Fibroblast of peridontal ligament (primary cell): ENCODE results near the gene ALG14.
"Not testable (repeated sequence)": the region's sequence is repeated elsewhere in the genome, so short reads cannot be mapped to it uniquely, and the experiment has no call there.

Experiments
- DNase-seq: peaks from one replicate; pipeline ENCODE4 v3.0.0-alpha.2; 2010; ENCODE audit errors: extremely low read depth

ALG14 gene

DNA sequence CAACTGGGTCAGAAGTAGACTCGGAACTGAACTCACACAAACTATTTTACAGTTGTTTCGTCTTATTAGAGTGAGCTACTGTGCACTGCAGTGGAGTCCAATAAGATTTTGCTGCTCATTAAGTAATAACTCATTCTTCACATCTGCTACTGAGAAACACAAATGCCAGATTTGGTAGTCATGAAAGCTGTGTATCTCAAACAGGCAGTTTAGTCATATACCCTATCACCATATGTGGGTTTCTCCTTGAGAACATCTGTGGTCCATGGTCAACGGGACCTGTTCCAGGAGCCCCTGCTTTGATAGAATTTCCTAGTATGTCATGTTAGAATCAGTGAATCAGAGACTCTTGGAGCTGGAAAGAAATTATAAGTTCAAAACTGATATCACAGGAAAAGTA, 60.4 kb downstream of the ALG14 start:
- peak; percentile 91 for DNase-seq

DNA sequence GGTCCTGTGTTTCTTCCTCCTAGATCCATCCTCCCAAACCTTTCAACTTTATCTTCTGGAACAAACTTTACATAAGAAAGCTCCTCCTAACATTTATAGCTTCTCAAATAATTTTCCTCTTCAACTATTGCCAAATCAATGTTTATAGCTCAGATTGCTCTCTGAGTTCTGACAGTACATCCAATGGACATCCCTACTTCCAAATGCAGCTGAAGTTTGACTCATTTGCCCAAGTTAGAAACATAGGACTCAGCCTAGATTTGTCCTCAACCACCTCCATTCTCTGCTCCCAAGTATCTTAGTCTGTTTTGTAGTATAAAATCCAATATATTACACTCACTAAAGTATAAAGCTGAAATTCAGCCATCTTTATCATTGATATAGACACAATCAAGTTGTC, 62.6 kb downstream of the ALG14 start:
- DNase-seq = peak; percentile 44

DNA sequence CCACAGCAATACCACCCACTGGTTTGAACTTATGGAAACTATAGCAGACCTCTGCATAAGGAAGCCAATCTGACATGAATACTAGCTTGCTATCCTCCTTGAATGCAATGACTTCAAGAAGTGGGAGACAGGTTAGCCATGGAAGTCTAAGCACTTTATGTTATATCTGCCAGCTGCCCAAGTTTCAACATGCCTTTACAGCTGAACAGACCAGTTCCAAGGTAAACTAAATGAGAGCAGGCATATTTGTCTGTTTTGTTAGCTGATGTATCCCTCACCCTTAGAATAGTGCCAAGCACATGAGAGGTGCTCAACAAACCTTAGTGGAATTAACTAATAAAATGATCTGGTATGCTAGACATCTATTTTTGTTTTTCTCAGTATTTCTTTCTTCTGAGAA, 65.1 kb downstream of the ALG14 start:
- no peak for DNase-seq

DNA sequence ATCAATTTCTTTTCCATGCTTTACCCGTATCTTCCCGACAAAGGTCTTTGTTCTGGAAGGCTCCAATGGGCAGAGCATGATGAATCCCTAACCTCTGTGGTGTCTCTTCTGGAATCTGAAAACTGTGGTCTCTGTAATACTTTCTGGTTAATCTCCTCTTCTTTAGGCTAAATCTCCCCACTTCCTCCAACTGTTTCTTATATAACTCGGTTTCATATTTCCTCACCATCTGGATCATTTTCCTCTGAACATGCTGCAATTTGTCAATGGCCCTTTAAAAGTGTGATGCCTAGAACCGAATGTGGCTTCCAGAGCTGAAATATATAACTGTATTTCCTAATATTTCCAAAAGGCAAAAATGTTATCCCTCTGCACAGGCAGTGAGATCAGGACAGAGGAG, 66.1 kb downstream of the ALG14 start:
- peak; percentile 82 for DNase-seq

DNA sequence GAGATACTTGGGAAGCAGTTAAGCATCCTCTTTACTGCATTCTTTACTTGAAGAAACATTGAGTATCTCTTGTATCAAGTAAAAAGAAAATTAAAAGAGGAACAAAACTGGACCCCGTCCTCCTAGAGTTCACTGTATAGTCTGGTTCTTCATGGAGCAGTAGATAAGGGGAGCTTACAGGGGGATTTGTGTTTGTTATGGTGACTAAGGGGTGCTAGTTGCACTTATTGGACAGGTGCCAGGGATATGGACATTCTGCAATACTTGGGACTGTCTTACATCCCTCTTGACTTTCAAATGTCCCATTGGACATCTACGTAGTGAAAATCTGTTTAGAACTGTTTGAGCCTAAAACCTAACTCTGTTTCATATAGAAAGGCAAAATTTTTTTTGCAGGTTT, 67.2 kb downstream of the ALG14 start:
- DNase-seq = no peak

DNA sequence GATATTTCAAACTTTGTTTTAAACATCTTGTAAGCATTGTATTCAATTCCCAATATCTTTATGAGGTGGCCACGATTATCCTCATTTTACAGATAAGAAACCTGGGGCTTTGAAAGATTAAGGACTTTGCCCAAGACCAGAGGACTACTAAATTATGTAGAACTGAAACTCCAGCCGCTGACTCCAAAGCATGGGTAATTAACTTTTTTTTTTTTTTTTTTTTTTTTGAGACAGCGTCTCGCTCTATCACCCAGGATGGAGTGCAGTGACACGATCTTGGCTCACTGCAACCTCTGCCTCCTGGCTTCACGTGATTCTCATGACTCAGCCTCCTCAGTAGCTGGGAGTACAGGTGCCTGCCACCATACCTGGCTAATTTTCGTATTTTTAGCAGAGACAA, 68.7 kb downstream of the ALG14 start:
- DNase-seq = no peak

DNA sequence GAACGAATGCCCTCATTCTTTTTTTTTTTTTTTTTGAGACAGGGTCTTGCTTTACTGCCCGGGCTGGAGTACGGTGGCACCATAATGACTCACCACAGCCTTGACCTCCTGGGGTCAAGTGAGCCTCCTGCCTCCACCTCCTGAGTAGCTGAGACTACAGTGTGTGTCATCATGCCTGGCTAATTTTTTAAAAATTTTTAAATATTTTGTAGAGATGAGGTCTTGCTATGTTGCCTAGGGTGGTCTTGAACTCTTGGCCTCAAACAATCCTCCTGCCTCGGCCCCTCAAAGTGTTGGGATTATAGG, 69.4 kb downstream of the ALG14 start:
- DNase-seq = no peak

DNA sequence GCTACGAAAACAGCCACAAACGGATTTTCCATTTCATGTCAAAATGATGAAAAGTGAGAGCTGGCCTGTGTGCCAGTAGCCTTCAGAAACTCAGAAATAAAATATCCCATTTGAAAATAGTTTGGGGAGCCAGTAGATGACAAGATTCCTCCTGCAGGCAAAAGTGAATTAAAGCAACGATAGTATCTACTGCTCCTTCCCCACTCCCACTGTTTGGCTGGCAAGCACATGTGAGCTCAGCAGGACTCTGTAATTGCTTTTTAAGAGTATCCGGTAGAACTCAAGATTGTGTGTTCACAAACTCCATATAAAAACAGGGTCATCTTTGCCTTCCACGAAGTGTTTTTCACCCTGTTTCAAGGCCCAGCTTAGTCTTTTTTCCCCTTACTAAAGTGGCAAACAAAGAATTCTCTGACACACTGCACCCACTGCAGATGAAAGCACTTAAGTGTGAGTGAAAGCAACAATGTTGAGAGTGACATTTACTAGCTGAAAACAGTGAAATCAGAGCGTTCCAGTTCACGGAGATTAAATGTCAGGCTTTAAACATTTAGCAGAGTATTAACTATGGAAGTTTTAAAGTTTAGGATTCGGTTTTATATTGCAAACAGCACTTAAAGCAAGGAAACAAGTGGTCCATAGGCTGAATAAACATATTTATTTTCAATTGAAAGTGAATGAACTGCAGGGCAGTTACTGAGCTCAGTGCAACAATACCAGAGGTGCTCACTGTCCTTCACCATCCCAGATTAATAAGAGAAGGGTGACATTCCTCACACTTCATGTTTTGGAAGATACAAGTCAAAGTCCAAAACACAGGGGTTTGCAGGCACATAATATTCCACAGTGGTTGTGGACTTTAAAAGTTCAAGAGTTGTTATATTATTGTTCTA, 70.0 kb downstream of the ALG14 start:
- DNase-seq = peak; percentile 49

DNA sequence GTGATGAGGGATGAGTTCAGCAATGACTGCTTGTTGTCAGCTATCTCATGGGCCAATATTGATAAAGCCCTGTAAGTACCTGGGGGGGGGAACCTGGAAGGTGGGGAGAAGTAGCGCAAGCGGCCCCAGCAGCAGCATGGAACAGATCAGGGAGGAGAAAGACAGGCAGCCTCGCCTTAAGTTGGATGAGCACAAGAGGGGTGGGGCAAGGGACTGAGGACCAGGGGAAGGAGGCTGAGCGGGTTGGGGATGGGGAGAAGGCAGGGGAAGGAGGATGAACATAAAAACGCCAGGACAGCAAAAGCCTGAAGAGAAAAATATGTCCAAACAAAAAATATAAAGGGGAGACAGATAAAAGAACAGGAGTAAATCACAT, 70.6 kb downstream of the ALG14 start:
- DNase-seq = no peak

DNA sequence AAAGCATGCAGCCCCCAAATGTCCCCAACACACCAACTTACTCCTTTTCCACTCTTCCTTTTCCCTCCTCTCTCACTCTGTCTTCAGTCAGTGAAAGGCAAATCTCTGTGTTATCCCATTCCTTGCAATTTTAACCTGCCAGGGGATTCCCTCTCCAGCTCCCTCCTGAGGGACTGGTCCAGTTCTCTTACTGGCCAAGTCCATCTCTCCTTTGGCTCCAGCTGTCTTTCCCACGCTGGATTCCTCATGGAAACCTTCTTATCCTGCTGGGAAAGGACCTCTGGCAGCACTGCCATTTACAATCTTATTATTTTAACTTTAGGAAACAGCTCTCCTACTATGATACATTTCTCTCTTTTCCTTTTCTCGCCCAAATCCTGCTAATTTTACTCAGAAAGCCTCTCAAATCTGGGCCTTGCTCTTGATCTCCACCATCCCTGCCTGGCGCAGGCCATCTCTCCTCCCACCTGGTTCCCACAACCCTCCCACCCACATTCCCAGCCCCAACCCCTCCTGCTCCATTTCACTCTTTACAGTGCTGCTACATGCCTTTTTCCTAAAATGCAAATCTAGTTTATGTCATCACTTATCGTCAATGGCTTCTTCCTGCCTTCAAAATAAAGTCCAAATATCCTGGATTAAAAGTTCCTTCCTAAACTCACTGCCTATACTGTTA, 73.2 kb downstream of the ALG14 start:
- DNase-seq = no peak

DNA sequence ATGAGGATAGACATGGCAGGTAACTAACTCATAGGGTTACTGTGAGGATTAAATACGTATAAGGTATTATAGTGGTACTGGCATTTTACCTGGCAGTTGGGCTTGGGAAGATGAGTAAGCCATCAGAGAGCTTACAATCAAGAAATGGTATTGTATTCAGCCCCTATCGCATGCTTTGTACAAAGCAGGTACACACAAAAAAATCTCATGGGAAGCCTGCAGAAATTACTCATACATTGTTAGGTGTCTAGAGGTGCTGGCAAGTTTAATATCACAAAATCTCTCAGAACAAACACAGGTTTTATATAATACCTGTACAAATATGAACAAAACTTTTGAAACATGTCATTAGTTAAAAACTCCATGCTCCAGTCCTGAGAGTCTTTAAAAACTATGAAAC, 74.0 kb downstream of the ALG14 start:
- no peak for DNase-seq

DNA sequence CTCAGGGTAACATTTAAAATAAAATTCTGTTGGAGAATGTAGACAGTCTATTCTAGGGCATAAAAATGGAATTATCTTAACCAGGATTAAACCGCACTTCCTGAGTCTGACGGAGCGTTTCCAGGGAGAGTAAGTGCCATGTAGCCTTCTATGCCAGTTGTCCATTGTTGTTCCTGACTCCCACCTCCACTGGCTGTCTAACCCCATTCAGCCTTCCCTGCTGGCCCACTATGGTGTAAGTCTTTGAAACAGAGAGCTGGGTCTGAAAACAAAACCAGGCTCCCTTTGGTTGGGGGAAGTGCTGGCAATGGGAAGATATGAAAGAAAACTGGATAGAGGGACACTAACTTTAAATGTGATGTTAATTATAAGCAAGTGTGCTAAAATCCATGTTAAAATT, 74.6 kb downstream of the ALG14 start:
- no peak for DNase-seq

DNA sequence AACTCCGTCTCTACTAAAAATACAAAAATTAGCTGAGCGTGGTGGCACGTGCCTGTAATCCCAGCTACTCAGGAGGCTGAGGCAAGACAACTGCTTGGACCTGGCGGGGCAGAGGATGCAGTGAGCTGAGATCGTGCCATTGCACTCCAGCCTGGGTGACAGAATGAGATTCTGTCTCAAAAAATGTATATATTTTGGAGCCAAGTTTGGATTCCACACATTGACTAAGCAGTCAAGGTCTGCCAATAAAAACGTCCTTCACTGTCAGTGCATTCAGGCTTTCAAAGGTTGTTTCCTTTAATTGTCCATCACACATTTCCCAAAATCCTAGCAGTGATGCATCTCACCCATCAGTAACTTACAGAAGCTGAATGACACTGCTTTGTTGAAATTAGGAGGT, 77.2 kb downstream of the ALG14 start:
- DNase-seq = not testable (repeated sequence)

DNA sequence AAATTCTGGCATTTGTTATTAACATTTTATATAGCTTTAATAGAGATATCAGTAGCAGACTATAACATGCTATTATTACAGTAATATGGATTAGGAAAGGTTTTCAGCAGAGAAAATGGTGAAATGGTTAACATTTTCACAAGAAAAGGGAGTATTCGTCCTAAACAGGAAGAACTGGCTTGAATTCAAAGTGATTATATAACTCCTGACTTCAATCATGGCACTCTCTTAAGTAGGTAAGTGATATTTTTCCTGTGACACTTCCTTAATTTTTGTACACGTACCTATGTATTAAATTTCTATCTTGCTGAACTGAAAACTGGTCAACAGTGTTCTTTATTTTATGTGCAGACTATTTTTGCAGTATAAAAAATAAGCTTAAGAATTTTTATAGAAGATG, 77.9 kb downstream of the ALG14 start:
- DNase-seq = no peak

DNA sequence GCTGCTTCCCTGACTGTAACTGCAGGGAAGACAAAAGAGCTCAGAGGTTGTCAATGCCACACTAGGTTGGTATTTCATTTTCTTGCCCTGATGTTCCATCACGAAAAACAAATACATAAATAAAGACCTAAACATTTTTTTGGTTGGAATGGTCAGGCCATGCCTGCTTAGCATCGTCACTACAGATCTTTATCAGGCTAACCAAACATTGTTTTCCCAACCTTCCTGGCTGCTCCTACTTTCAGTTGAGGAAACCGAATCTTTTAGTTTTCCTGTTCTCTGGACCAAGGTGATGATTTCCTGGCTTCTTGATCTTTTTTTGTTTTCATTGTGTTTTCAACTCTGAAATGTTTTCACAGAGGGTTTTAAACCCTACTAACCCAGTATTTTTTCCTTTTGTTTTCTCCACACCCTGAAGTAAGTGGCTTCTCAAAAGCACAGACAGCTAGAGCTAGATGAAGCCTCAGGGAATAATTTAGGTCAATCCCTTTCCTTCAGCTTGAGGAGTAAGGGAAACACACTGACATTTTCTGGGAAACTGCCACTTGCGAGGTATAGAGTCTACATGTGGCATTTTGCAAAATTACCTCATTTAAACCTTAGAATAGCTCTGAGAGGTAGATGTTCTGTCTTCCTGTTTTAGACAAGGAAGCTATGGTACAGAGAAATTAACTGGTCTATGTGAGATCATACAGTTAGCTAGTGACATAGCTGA, 78.7 kb downstream of the ALG14 start:
- no peak for DNase-seq

DNA sequence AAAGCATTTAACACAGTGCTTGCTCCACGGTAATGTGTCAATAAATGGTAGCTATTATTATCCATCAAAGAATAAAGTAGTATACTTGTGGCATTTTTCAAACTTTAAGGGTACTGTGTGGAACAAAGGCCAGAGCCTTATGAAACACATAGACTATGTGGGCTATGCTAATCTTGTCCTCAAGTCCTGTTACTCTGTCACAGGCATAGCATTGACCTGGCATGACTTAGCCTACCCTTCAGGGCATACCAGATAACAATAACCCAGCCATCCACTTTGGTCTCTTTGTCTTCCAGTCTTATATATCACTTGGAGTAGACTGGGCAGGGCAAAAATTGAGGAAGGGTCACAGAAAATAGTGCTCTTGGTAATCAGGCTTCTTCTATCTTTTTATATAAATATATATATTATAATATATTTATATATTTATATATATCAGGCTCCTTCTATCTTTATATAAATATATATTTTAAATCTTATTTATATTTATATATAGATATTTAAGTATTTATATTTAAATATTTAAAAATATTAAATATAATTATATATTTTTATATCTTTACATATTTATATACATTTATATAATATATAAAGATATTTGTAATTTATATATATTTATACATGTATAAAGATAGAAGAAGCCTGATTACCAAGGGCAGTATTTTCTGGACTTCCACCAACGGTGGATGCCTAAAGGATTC, 79.7 kb downstream of the ALG14 start:
- no peak for DNase-seq

DNA sequence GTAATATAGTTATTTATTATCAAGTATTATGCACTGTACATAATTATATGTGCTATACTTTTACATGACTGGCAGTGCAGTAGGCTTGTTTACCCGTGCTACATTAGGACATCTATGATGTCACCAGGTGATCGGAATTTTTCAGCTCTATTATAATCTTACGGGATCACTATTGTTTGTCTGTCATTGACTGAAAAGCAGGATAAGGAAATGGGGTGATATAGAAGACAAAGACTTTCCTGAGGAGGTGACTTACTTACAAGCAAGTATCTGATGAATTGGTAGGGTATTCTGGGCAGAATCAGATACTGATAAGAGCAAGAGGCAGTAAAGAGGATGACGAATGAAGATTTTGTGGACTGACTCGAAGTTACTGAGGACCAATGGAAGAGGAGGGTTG, 80.6 kb downstream of the ALG14 start:
- no peak for DNase-seq

DNA sequence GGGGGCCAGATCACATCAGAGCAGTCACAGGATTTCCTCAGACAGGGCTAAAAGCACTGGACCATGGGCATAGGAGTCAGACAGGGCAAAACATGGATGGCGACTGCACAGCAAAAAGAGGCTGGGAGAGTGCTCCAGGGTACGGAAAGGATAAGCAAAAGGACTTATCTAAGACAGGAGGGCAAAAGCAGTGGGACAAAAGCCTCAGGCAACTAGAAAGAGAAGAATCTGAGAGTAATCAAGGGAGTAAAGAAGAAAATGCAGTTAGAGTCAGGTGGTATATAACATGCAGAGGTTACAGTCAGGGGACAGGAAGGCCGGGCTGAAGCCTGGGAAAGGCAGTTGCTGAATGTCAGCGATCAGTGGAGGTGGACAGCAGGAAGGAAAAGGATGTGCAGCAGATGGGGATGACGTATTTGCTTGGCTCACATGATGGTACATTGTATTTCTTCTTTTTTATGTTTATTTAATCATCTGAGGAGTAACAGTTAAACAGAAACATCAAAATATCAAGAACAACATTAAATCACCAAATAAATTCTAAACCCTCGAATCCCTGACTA, 82.8 kb downstream of the ALG14 start:
- DNase-seq = no peak

DNA sequence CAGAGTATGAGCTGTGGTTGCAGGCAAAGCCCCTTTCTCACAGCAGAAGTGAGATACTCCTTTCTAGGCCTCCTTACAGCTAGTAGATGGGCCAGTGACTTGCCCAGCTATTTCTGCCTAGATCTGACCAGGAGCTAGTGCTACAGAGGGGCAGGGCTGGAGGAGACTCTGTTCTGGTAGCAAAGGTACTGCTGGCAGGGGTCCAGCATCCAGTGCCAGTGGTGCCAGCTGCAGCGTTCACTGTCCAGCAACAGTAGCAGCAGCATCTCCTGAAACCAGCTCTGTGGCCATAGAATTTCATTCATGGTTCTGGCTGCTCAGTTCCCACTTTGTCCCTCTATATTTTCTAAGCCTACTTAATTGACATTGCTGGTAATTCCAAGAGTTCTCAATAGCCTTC, 83.4 kb downstream of the ALG14 start:
- DNase-seq = no peak

DNA sequence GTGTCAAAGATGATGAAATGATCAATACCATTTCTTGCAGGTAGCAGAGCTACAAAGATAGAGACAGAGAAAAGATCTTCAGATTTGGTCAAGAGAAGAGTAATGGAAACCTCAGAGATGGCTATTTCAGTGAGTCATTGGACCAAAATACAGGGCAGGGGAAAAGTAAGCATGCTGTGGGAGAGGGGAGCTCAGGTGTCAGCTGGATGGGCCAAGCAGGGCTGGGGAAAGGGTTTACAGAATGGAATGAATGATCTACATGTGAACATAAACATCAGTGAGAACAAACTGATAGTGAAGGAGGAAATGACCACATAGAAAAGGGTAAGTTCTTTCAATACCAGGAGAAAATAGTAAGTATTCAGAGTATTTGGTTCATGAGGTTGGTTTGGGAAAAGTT, 84.4 kb downstream of the ALG14 start:
- no peak for DNase-seq

DNA sequence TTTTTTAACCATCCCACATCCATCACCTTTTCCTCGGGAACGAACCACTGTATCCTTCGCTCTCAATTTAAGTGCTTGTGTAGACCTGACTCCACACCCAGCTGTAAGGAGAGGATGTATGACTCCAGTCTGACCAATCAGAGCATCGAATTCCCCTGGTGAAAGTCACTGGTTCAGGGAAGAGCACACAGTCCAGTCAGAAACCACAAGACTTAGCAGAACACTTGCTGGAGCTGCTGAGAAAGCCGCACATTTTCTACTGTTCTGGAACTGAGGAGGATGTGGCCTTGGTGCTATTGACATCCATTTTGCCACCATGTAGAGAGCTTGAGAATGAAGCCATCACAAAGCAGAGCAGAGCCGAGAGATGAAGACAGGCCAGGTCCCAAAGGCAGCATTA, 86.0 kb downstream of the ALG14 start:
- DNase-seq = peak; percentile 61

DNA sequence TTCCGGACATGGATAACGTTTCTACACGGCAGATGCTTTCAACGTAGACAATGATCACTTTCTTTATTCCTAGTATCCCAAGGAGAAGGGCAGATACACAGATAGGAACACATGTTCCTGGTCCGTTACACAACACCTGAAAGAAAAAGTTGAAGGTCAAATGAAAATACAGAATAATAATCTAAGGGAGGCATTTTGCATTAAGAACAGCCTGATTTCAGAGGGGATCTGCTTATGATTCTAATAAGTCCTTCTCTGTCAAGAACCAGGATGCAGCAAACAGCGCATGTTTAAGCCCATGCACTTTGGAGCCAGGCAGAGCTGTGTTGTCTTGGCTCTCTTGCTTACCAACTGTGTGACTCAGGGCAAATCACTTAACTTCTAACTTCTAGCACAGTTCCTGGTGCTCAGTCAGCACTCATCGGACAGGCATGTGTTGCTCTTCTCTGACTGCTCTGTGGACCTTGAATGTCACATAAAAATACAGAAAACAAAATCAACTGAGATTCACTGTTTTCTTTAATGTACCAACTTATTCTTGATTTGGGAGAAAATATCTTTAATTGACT, 89.5 kb downstream of the ALG14 start:
- peak; percentile 63 for DNase-seq
